Naive thymus-derived CD4-positive, alpha-beta T cell (primary cell): ENCODE data around the gene PTPRE. TPM values are rescaled to one million over a fixed set of nuclear protein-coding genes. Genes with fewer than 3 reads are reported as not detected.
A peak's percentile ranks its signal among the peaks of the same experiment; 100 is the strongest.

Experiments used
- ATAC-seq: fragments of 150-1000 bp; cut with Tn5 transposase; 2 replicates; pipeline ENCODE4 v1.10.0; 2021; ENCODE audit warnings: mild to moderate bottlenecking, moderate library complexity
- CTCF ChIA-PET: fragments of 350-600 bp; sonication (Branson Sonifier 250); formaldehyde crosslinking; loops from one replicate; lab custom pipeline; 2021; ENCODE audit warnings: antibody characterized with exemption; lab: Charles Lee
- POLR2A ChIA-PET: fragments of 350-600 bp; sonication (Branson Sonifier 250); formaldehyde crosslinking; loops from one replicate; lab custom pipeline; 2021; ENCODE audit warnings: antibody characterized with exemption, inconsistent platforms; lab: Charles Lee
- DNase-seq, 9 donors: peaks; one replicate each; pipeline versions ENCODE4 v3.0.0 to v3.0.0-alpha.2; 2020 to 2022; ENCODE audit warnings: mixed read lengths in 1 of 9
- H3K27ac ChIP-seq: one replicate; pipeline ENCODE4 v1.7.0; 2013; ENCODE audit warnings: mild to moderate bottlenecking, low read depth, low read length, moderate library complexity
- H3K27me3 ChIP-seq, 2 donors: one replicate each; pipeline ENCODE4 v1.7.0; 2013; ENCODE audit warnings: low read length in 2 of 2, mild to moderate bottlenecking in 2 of 2, moderate library complexity in 2 of 2; ENCODE audit not compliant: control insufficient read depth in 2 of 2, insufficient read depth in 2 of 2
- H3K36me3 ChIP-seq, 3 experiments: 1 replicate in 2 of 3; 2 replicates in 1 of 3; pipeline ENCODE4 v1.7.0; 2013; ENCODE audit warnings: low read length in 3 of 3, mild to moderate bottlenecking in 3 of 3, moderate library complexity in 1 of 3; ENCODE audit not compliant: insufficient read depth in 3 of 3, control insufficient read depth in 2 of 3
- H3K4me1 ChIP-seq, 2 donors: one replicate each; pipeline ENCODE4 v1.7.0; 2013; ENCODE audit warnings: low read length in 2 of 2, mild to moderate bottlenecking in 2 of 2, moderate library complexity in 1 of 2; ENCODE audit not compliant: control insufficient read depth in 2 of 2, insufficient read depth in 2 of 2
- H3K4me3 ChIP-seq: 2 replicates; pipeline ENCODE4 v1.7.0; 2013; ENCODE audit warnings: mild to moderate bottlenecking, low read length
- H3K9me3 ChIP-seq, 3 experiments: 1 replicate in 2 of 3; 2 replicates in 1 of 3; pipeline ENCODE4 v1.7.0; 2013; ENCODE audit warnings: low read length in 3 of 3; ENCODE audit not compliant: control insufficient read depth in 2 of 3
- H3K27ac Mint-ChIP-seq, 9 donors: one replicate each; pipeline ENCODE4 v1.8.0; 2020 to 2022; ENCODE audit warnings: mixed read lengths in 9 of 9, mild to moderate bottlenecking in 8 of 9, moderate library complexity in 5 of 9, inconsistent platforms in 2 of 9
- H3K27me3 Mint-ChIP-seq, 5 donors: one replicate each; pipeline ENCODE4 v1.8.0; 2021 to 2022; ENCODE audit warnings: mixed read lengths in 5 of 5, mild to moderate bottlenecking in 1 of 5
- H3K36me3 Mint-ChIP-seq, 5 donors: one replicate each; pipeline ENCODE4 v1.8.0; 2020 to 2022; ENCODE audit warnings: mixed read lengths in 5 of 5, mild to moderate bottlenecking in 3 of 5, inconsistent platforms in 1 of 5
- H3K4me1 Mint-ChIP-seq, 7 donors: one replicate each; pipeline ENCODE4 v1.8.0; 2020 to 2022; ENCODE audit warnings: mixed read lengths in 7 of 7, mild to moderate bottlenecking in 3 of 7, inconsistent platforms in 1 of 7
- H3K4me3 Mint-ChIP-seq, 10 donors: one replicate each; pipeline ENCODE4 v1.8.0; 2020 to 2022; ENCODE audit warnings: mild to moderate bottlenecking in 10 of 10, mixed read lengths in 10 of 10, moderate library complexity in 6 of 10, inconsistent platforms in 2 of 10
- H3K9me3 Mint-ChIP-seq, 11 donors: one replicate each; pipeline ENCODE4 v1.8.0; 2020 to 2022; ENCODE audit warnings: mixed read lengths in 11 of 11, mild to moderate bottlenecking in 4 of 11, inconsistent platforms in 1 of 11, moderate library complexity in 1 of 11
- intact Hi-C, 2 donors: fragments of 100-400 bp; cut with micrococcal nuclease; formaldehyde crosslinking; loops; one replicate each; pipeline ENCODE4 v1.15.1; 2023
- polyA plus RNA-seq, 2 donors: library from polyadenylated mRNA; unstranded; fragments of 300-500 nt; fragmentation: Illumina TruSeq; gene quantifications; one replicate each; pipeline ENCODE4 v1.2.3, GENCODE V29; 2021
- total RNA-seq, 6 experiments: library from RNA in 5 of 6; stranded (reverse) in 5 of 6; gene quantifications; 1 replicate in 5 of 6; 2 replicates in 1 of 6; pipeline ENCODE4 v1.2.3 and lab custom pipeline; 2021 to 2026

Gene PTPRE
- total and polyA plus RNA-seq, 7 experiments from 2014 or later = 6.6 to 237 (median 27.9) TPM

DNA sequence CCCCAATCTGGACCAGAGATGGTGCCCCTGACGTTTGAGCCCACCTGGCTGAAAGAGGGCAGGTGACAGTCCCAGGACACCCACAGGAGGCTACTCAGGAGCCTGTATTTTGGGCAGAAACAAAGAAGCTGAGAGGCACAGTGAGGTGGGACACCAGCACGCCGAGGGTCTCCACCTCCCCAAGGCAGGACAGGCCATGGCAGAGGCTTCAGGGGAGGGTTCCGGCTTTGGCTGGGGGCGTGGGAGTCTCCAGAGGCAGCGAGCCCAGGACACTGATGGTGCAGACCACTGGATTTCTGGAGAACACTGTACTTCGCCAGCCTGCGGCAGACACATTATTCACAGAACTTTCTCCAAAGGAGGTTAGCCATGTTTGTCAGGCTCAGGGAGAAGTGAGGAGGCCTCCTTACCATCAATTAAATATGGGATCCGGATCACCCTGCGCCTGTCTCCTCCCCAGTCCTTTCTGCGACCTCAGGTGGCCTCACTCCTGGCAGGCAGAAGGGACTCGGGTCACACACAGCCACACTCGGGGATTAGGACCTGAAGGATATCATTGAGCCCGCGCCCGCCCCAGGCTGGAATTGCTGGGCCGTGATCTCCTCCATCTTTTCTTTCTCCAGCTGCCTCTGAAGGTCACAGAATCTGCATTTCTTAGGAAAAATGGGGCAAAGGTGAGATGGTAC is 121.1 kb downstream of the PTPRE start:
- H3K27ac ChIP-seq = no peak overlapping the region
- H3K36me3 ChIP-seq = no peaks in the 10 kb centered on the region
- DNase-seq (no peak), ATAC-seq (no peak)
- H3K4me1 ChIP-seq = no peaks in the 10 kb centered on the region
- Mint-ChIP-seq H3K36me3 (no peaks in the 10 kb centered on the region), H3K4me3 (no peak overlapping the region), H3K27me3 (peaks cover 0 to 4% (median 0%) of the 10 kb centered on the region in 5 donors), H3K4me1 (peaks cover 0 to 6% (median 0%) of the 10 kb centered on the region in 7 donors), H3K9me3 (peaks cover 0 to 2% (median 0%) of the 10 kb centered on the region in 11 donors), H3K27ac (no peak overlapping the region)
- ChIA-PET CTCF (no interaction called here), POLR2A (no interaction called here)
- no peaks in the 10 kb centered on the region for H3K27me3 ChIP-seq
- H3K4me3 ChIP-seq = no peak overlapping the region
- no peaks in the 10 kb centered on the region for H3K9me3 ChIP-seq
- intact Hi-C loops = no loop called here

DNA sequence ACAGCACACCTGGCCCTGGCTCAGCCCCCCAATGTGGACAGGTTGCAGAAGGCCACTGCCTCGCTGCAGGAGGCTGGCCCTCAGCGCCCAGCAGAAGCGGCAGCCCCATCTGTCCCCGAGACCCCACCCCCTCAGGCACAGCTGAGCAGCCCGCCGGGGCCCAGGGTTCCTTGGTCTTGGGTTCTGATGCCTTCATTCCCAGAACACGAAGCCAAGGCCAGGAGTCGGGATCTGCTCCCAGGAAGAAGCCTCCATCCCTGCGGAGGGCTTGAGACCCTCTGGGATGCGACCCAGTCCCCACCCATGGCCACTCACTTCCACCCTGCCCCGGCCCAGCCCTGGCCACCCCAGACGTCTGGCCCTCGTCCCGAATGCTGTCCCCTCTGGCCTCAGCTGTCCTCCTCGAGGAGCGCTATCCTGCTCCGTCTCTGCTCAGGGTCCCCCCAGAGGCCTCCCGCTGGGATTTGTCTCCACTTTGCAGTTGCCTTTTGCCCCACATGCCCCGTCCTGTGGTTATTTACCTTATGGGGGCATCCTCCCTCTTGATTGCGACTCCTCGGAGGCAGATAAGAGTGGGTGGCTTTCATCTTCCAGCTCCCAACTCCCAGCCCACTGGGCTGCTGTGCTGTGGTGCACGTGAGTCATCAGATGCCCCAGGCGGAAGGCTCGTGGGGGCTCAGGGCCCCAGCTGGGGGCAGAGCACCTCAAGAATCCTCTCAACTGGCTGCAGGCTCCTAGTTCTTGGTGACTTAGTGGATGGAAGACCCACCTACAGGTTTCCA is 121.8 kb downstream of the PTPRE start:
- Histone ChIP-seq H3K4me3 (no peak overlapping the region), H3K9me3 (no peaks in the 10 kb centered on the region), H3K27me3 (no peaks in the 10 kb centered on the region), H3K36me3 (no peaks in the 10 kb centered on the region), H3K27ac (no peak overlapping the region), H3K4me1 (no peaks in the 10 kb centered on the region)
- ChIA-PET CTCF (no interaction called here), POLR2A (interaction anchor here (0.7 kb wide), 1 partner anchor 40 kb away, joined by 3 read pairs; no protein-coding TSS in a partner anchor)
- Mint-ChIP-seq H3K27me3 (peaks cover 0 to 4% (median 0%) of the 10 kb centered on the region in 5 donors), H3K4me1 (peaks cover 0 to 6% (median 0%) of the 10 kb centered on the region in 7 donors), H3K9me3 (peaks cover 0 to 2% (median 0%) of the 10 kb centered on the region in 11 donors), H3K36me3 (no peaks in the 10 kb centered on the region), H3K27ac (no peak overlapping the region), H3K4me3 (no peak overlapping the region)
- intact Hi-C loops = no loop called here
- no peak for DNase-seq
- no peak for ATAC-seq

DNA sequence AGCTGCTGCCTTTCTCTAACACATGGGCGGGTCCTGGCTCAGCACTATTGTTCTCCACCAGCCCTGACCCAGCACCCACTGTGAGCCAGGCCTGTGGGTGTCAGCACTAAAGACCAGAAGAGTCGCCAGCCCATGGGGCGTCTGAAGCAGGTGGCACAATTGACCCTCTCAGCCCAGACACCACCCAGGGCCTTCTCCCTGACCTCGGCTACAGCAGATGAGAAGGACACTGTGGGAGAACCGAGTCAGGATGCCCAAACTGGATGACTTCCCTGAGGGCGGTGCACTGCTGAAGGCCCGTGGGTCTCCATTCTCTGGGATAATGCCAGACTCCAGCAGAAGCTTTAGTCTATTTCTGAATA is 122.4 kb downstream of the PTPRE start:
- intact Hi-C loops = no loop called here
- POLR2A ChIA-PET = interaction anchor here (0.7 kb wide), 1 partner anchor 40 kb away, joined by 3 read pairs; no protein-coding TSS in a partner anchor
- Histone ChIP-seq H3K27ac (no peak overlapping the region), H3K36me3 (no peaks in the 10 kb centered on the region), H3K9me3 (no peaks in the 10 kb centered on the region), H3K27me3 (no peaks in the 10 kb centered on the region), H3K4me1 (no peaks in the 10 kb centered on the region), H3K4me3 (no peak overlapping the region)
- Mint-ChIP-seq H3K36me3 (no peaks in the 10 kb centered on the region), H3K4me1 (peaks cover 0 to 6% (median 0%) of the 10 kb centered on the region in 7 donors), H3K27ac (no peak overlapping the region), H3K27me3 (peaks cover 0 to 4% (median 0%) of the 10 kb centered on the region in 5 donors), H3K4me3 (no peak overlapping the region), H3K9me3 (peaks cover 0 to 2% (median 0%) of the 10 kb centered on the region in 11 donors)
- CTCF ChIA-PET = no interaction called here
- ATAC-seq (no peak), DNase-seq (no peak)

DNA sequence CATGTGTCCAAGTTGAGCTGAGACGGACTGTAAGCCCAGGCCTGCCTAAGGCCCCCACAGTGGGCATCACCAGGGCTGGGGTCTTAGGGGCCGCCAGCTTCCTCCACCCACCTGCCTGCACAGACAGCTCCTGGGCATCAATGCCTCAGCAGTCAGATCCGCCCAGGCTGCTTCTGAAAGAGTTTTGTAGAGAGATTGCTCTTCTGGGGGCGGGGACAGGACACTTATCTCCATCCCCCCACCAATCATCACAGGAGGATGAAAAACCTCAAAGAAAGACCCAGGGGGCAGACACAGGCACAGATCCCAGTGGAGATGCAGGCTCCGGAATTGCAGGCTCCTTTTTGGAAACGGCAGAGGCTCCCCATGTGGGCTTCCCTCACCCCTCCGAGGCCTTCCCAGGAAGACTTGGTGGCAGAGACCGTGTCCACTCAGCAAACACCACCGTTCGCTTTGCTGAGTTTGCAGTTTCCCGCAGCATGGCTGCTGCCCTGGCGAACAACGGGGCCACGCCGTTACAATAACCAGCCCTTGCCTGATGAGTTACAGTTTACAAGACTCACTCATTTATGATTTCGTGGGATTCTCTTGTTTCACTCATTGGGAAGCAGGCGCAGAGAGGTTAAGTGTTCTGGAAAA is 122.9 kb downstream of the PTPRE start:
- Histone ChIP-seq H3K4me3 (no peak overlapping the region), H3K27ac (no peak overlapping the region), H3K9me3 (no peaks in the 10 kb centered on the region), H3K4me1 (no peaks in the 10 kb centered on the region), H3K36me3 (no peaks in the 10 kb centered on the region), H3K27me3 (no peaks in the 10 kb centered on the region)
- H3K27me3 Mint-ChIP-seq = peaks cover 0 to 4% (median 0%) of the 10 kb centered on the region in 5 donors
- peaks cover 0 to 6% (median 0%) of the 10 kb centered on the region in 7 donors for H3K4me1 Mint-ChIP-seq
- ATAC-seq (no peak), DNase-seq (no peak)
- POLR2A ChIA-PET = interaction anchor here (0.7 kb wide), 1 partner anchor 15 kb away, joined by 3 read pairs; no protein-coding TSS in a partner anchor
- intact Hi-C loops = no loop called here
- CTCF ChIA-PET = no interaction called here
- H3K4me3 Mint-ChIP-seq = no peak overlapping the region
- peaks cover 0 to 2% (median 0%) of the 10 kb centered on the region in 11 donors for H3K9me3 Mint-ChIP-seq
- H3K36me3 Mint-ChIP-seq = no peaks in the 10 kb centered on the region
- H3K27ac Mint-ChIP-seq = no peak overlapping the region

DNA sequence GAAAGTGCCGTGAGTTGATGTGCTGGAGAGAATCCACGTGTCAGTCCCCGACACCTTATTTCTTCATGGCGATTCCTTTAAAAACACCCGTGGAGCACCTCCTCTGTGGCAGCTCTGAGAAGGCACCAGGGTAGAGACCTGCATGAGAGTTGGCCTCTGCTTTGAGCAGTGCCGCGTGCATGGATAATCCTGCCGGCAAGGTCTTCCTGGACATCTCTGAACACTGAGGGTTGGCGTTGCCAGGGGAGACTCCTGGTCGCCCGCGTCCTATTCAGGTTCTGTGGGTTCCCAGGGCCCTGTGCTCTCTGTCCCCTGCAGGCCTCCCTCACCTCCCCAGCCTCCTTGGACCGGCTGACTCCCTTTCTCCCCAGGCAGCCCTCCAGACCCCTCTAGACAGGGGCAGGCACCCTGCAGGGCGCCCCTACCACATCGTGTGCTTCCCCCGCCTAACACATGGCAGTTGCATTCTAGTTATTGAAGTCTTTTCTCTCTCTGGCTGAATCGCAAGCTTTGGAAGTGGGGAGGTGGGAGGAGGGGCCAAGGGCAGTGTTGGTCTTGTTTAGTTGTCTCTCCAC is 123.7 kb downstream of the PTPRE start:
- H3K27me3 Mint-ChIP-seq = peaks cover 0 to 8% (median 0%) of the 10 kb centered on the region in 5 donors
- no peaks in the 10 kb centered on the region for H3K4me1 ChIP-seq
- H3K27ac Mint-ChIP-seq = peak overlapping the region in 1 of 9 donors; percentile 6
- DNase-seq (no peak), ATAC-seq (no peak)
- no peaks in the 10 kb centered on the region for H3K27me3 ChIP-seq
- intact Hi-C loops = no loop called here
- H3K4me3 ChIP-seq = no peak overlapping the region
- no peak overlapping the region for H3K27ac ChIP-seq
- H3K9me3 ChIP-seq = no peaks in the 10 kb centered on the region
- H3K9me3 Mint-ChIP-seq = peaks cover 0 to 2% (median 0%) of the 10 kb centered on the region in 11 donors
- ChIA-PET CTCF (no interaction called here), POLR2A (interaction anchor here (0.7 kb wide), 1 partner anchor 15 kb away, joined by 3 read pairs; no protein-coding TSS in a partner anchor)
- H3K36me3 ChIP-seq = no peaks in the 10 kb centered on the region
- no peak overlapping the region for H3K4me3 Mint-ChIP-seq
- no peaks in the 10 kb centered on the region for H3K36me3 Mint-ChIP-seq
- H3K4me1 Mint-ChIP-seq = peaks cover 0 to 6% (median 1%) of the 10 kb centered on the region in 7 donors

DNA sequence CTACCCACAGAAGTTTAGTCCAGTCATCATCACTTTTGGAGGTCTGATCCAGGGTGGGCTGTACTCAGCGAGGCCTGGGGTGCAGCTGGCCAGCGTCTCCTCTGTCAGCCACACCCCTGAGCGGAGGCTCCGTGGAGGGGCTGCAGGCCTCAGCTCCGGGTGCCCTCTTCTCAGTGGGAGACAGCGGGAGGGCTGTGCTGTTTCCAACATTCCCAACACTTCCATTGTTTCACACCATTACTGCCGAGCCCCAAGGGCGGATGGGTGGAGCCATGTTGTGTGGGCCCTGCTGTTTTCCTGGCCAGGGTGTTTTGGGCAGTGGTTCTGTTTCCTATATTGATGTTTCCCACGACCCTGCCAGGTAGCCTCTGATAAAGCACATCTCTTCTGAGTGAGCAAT is 124.3 kb downstream of the PTPRE start:
- Histone ChIP-seq H3K9me3 (no peaks in the 10 kb centered on the region), H3K4me1 (no peaks in the 10 kb centered on the region), H3K4me3 (no peak overlapping the region), H3K36me3 (no peaks in the 10 kb centered on the region), H3K27me3 (no peaks in the 10 kb centered on the region), H3K27ac (no peak overlapping the region)
- peaks cover 0 to 7% (median 4%) of the 10 kb centered on the region in 7 donors for H3K4me1 Mint-ChIP-seq
- H3K4me3 Mint-ChIP-seq = no peak overlapping the region
- ChIA-PET POLR2A (no interaction called here), CTCF (no interaction called here)
- peaks cover 0 to 9% (median 0%) of the 10 kb centered on the region in 5 donors for H3K27me3 Mint-ChIP-seq
- H3K9me3 Mint-ChIP-seq = peaks cover 0 to 2% (median 0%) of the 10 kb centered on the region in 11 donors
- intact Hi-C loops = no loop called here
- H3K36me3 Mint-ChIP-seq = no peaks in the 10 kb centered on the region
- DNase-seq = no peak
- no peak for ATAC-seq
- H3K27ac Mint-ChIP-seq = no peak overlapping the region
